ENCODE measurements around the gene ACOX3.
"Not testable (repeated sequence)": the region's sequence is repeated elsewhere in the genome, so short reads cannot be mapped to it uniquely, and the experiment has no call there.

The ACOX3 gene

GRCh38 chr4:8348071-8348470 lies 92.5 kb downstream of the ACOX3 start:
- DNase-seq = no peak

- no peak for DNase-seq
Observed at GRCh38 chr4:8347660-8348059, 92.9 kb downstream of the ACOX3 start.

GRCh38 chr4:8346838-8347605 lies 93.5 kb downstream of the ACOX3 start:
- DNase-seq = no peak

GRCh38 chr4:8345946-8346814 lies 94.3 kb downstream of the ACOX3 start:
- DNase-seq = no peak

GRCh38 chr4:8345053-8345945 lies 95.2 kb downstream of the ACOX3 start:
- no peak for DNase-seq

- no peak for DNase-seq
Observed at GRCh38 chr4:8344377-8344776, 96.1 kb downstream of the ACOX3 start.

GRCh38 chr4:8343967-8344331 lies 96.6 kb downstream of the ACOX3 start:
- no peak for DNase-seq

- DNase-seq = no peak
Observed at GRCh38 chr4:8343262-8343966, 97.1 kb downstream of the ACOX3 start.

GRCh38 chr4:8342651-8343261 lies 97.8 kb downstream of the ACOX3 start:
- DNase-seq = no peak

GRCh38 chr4:8341691-8342090 lies 98.8 kb downstream of the ACOX3 start:
- no peak for DNase-seq

GRCh38 chr4:8341281-8341680 lies 99.2 kb downstream of the ACOX3 start:
- DNase-seq = not testable (repeated sequence)

GRCh38 chr4:8340781-8341241 lies 99.7 kb downstream of the ACOX3 start:
- DNase-seq = no peak

GRCh38 chr4:8338351-8338961 lies 102.1 kb downstream of the ACOX3 start:
- no peak for DNase-seq

GRCh38 chr4:8336412-8337075 lies 104.0 kb downstream of the ACOX3 start:
- DNase-seq = no peak

- no peak for DNase-seq
Observed at GRCh38 chr4:8335848-8336247, 104.7 kb downstream of the ACOX3 start.

- DNase-seq = no peak
Observed at GRCh38 chr4:8334786-8335460, 105.6 kb downstream of the ACOX3 start.

GRCh38 chr4:8333726-8334460 lies 106.6 kb downstream of the ACOX3 start:
- no peak for DNase-seq

- DNase-seq = no peak
Observed at GRCh38 chr4:8332891-8333331, 107.6 kb downstream of the ACOX3 start.
